H9 (cell line): ENCODE data around the gene SCN7A. TPM values are rescaled to one million over a fixed set of nuclear protein-coding genes. Genes with fewer than 3 reads are reported as not detected.
"Not testable (repeated sequence)": the region's sequence is repeated elsewhere in the genome, so short reads cannot be mapped to it uniquely, and the experiment has no call there.

ENCODE experiments used
- DNase-seq: peaks from one replicate; pipeline ENCODE4 v3.0.0-alpha.2; 2017
- H2AFZ ChIP-seq: one replicate; pipeline ENCODE4 v1.6.1; 2013; ENCODE audit warnings: mild to moderate bottlenecking, low read length, control low read depth, moderate library complexity
- H2AK5ac ChIP-seq: 2 replicates; pipeline ENCODE4 v1.6.1; 2013; ENCODE audit warnings: low read length, control low read depth, mixed read lengths; ENCODE audit not compliant: insufficient read length
- H2BK120ac ChIP-seq: one replicate; pipeline ENCODE4 v1.6.1; 2013; ENCODE audit warnings: low read depth, mild to moderate bottlenecking, low read length, control low read depth, inconsistent platforms; ENCODE audit not compliant: poor library complexity, severe bottlenecking
- H2BK12ac ChIP-seq: 2 replicates; pipeline ENCODE4 v1.6.1; 2013; ENCODE audit warnings: low read length, control low read depth, mixed read lengths, low read depth; ENCODE audit not compliant: insufficient read length
- H2BK15ac ChIP-seq: 2 replicates; pipeline ENCODE4 v1.6.1; 2013; ENCODE audit warnings: low read depth, low read length, control low read depth
- H2BK20ac ChIP-seq: one replicate; pipeline ENCODE4 v1.6.1; 2013; ENCODE audit warnings: low read depth, mild to moderate bottlenecking, low read length, control low read depth, inconsistent platforms; ENCODE audit not compliant: poor library complexity, severe bottlenecking
- H2BK5ac ChIP-seq: 2 replicates; pipeline ENCODE4 v1.6.1; 2013; ENCODE audit warnings: low read length, control low read depth, mixed read lengths; ENCODE audit not compliant: insufficient read length
- H3K14ac ChIP-seq: 2 replicates; pipeline ENCODE4 v1.6.1; 2013; ENCODE audit warnings: low read length, control low read depth; ENCODE audit not compliant: insufficient read depth
- H3K18ac ChIP-seq: 2 replicates; pipeline ENCODE4 v1.6.1; 2013; ENCODE audit warnings: low read depth, mild to moderate bottlenecking, mixed read lengths, low read length, control low read depth; ENCODE audit not compliant: insufficient read length
- H3K23ac ChIP-seq: 2 replicates; pipeline ENCODE4 v1.6.1; 2013; ENCODE audit warnings: low read length, control low read depth, mixed read lengths, low read depth; ENCODE audit not compliant: insufficient read length
- H3K23me2 ChIP-seq: 2 replicates; pipeline ENCODE4 v1.6.1; 2013; ENCODE audit warnings: low read depth, mild to moderate bottlenecking, mixed read lengths, low read length, control low read depth; ENCODE audit not compliant: insufficient read length, poor library complexity, severe bottlenecking
- H3K27ac ChIP-seq: 2 replicates; pipeline ENCODE4 v1.5.1; 2013; ENCODE audit warnings: low read length, control low read depth, mixed read lengths, low read depth; ENCODE audit not compliant: insufficient read length
- H3K27me3 ChIP-seq: 2 replicates; pipeline ENCODE4 v1.6.1; 2013; ENCODE audit warnings: low read length, control low read depth, inconsistent platforms; ENCODE audit not compliant: insufficient read depth
- H3K4ac ChIP-seq: 2 replicates; pipeline ENCODE4 v1.6.1; 2013; ENCODE audit warnings: low read depth, mild to moderate bottlenecking, control low read depth, inconsistent platforms, low read length, moderate library complexity
- H3K4me1 ChIP-seq: 2 replicates; pipeline ENCODE4 v1.6.1; 2013; ENCODE audit warnings: low read length, control low read depth, inconsistent platforms; ENCODE audit not compliant: insufficient read depth
- H3K4me2 ChIP-seq: 2 replicates; pipeline ENCODE4 v1.6.1; 2013; ENCODE audit warnings: low read length, control low read depth, mixed read lengths; ENCODE audit not compliant: insufficient read length, insufficient read depth
- H3K56ac ChIP-seq: 2 replicates; pipeline ENCODE4 v1.6.1; 2013; ENCODE audit warnings: low read depth, mild to moderate bottlenecking, mixed read lengths, low read length, control low read depth; ENCODE audit not compliant: insufficient read length
- H3K79me1 ChIP-seq: 2 replicates; pipeline ENCODE4 v1.6.1; 2013; ENCODE audit warnings: low read depth, mild to moderate bottlenecking, moderate library complexity, low read length, control low read depth, inconsistent platforms; ENCODE audit not compliant: insufficient read depth, poor library complexity, severe bottlenecking
- H3K79me2 ChIP-seq: 2 replicates; pipeline ENCODE4 v1.6.1; 2013; ENCODE audit warnings: low read length, control low read depth, inconsistent platforms; ENCODE audit not compliant: insufficient read depth
- H3K9ac ChIP-seq: 2 replicates; pipeline ENCODE4 v1.6.1; 2013; ENCODE audit warnings: low read length, control low read depth, mixed read lengths; ENCODE audit not compliant: insufficient read length; ENCODE audit errors: extremely low read depth
- H3K9me3 ChIP-seq: one replicate; pipeline ENCODE4 v1.6.1; 2013; ENCODE audit warnings: low read depth, low read length, inconsistent platforms; ENCODE audit not compliant: control insufficient read depth
- H3T11ph ChIP-seq: one replicate; pipeline ENCODE4 v1.6.1; 2013; ENCODE audit warnings: mild to moderate bottlenecking, low read length, control low read depth, inconsistent platforms
- H4K20me1 ChIP-seq: one replicate; pipeline ENCODE4 v1.6.1; 2013; ENCODE audit not compliant: control insufficient read depth, insufficient read length, insufficient read depth
- H4K5ac ChIP-seq: 2 replicates; pipeline ENCODE4 v1.6.1; 2013; ENCODE audit warnings: low read depth, mild to moderate bottlenecking, mixed read lengths, low read length, control low read depth; ENCODE audit not compliant: insufficient read length
- H4K8ac ChIP-seq: replicated peaks from 2 replicates; pipeline ENCODE4 v1.6.1; 2013; ENCODE audit warnings: low read length, control low read depth, mixed read lengths, low read depth; ENCODE audit not compliant: insufficient read length
- H4K91ac ChIP-seq: 2 replicates; pipeline ENCODE4 v1.6.1; 2013; ENCODE audit warnings: low read depth, mild to moderate bottlenecking, moderate library complexity, mixed read lengths, low read length, control low read depth; ENCODE audit not compliant: insufficient read length
- H3K27ac Mint-ChIP-seq, 3 experiments: 2 replicates in 2 of 3; 3 replicates in 1 of 3; pipeline ENCODE4 v1.8.0; 2020 to 2021; ENCODE audit warnings: mixed read lengths in 3 of 3, mild to moderate bottlenecking in 1 of 3, moderate library complexity in 1 of 3
- H3K27me3 Mint-ChIP-seq: 2 replicates; pipeline ENCODE4 v1.8.0; 2021; ENCODE audit warnings: low read depth, mild to moderate bottlenecking, moderate library complexity, mixed read lengths
- H3K36me3 Mint-ChIP-seq, 3 experiments: 2 replicates in 2 of 3; 3 replicates in 1 of 3; pipeline ENCODE4 v1.8.0; 2020 to 2021; ENCODE audit warnings: low read depth in 3 of 3, mixed read lengths in 3 of 3; ENCODE audit not compliant: insufficient read depth in 1 of 3
- H3K4me1 Mint-ChIP-seq, 2 experiments: 2 replicates each; pipeline ENCODE4 v1.8.0; 2020; ENCODE audit warnings: mixed read lengths in 2 of 2
- H3K4me3 Mint-ChIP-seq, 2 experiments: 2 replicates in 1 of 2; 3 replicates in 1 of 2; pipeline ENCODE4 v1.8.0; 2020 to 2021; ENCODE audit warnings: mild to moderate bottlenecking in 2 of 2, mixed read lengths in 2 of 2, moderate library complexity in 1 of 2
- H3K9me3 Mint-ChIP-seq, 2 experiments: 2 replicates in 1 of 2; 3 replicates in 1 of 2; pipeline ENCODE4 v1.8.0; 2020; ENCODE audit warnings: mild to moderate bottlenecking in 2 of 2, mixed read lengths in 2 of 2, moderate library complexity in 1 of 2
- WGBS: extraction: QIAGEN DNeasy Blood & Tissue Kit; methylation state at CpG from one replicate; pipeline ENCODE4 v1.1.7; 2013; ENCODE audit warnings: missing lambda C conversion rate, low lambda C conversion rate, mixed read lengths; ENCODE audit not compliant: insufficient read length; ENCODE audit errors: extremely low coverage; 5-methylcytosine and 5-hydroxymethylcytosine counted together
- total RNA-seq: library from RNA; stranded (reverse); gene quantifications from 2 replicates; pipeline ENCODE4 v1.2.1, GENCODE V29; 2021
- TF ChIP-seq, protein P1 (sequence below): fragments of 200-600 bp; sonication (generic); conservative IDR thresholded peaks from 3 replicates; pipeline ENCODE4 v1.8.0; 2021; ENCODE audit warnings: antibody characterized with exemption, mild to moderate bottlenecking

SCN7A gene
- total RNA-seq, 1 experiment from 2014 or later, result 0.07 TPM

DNA sequence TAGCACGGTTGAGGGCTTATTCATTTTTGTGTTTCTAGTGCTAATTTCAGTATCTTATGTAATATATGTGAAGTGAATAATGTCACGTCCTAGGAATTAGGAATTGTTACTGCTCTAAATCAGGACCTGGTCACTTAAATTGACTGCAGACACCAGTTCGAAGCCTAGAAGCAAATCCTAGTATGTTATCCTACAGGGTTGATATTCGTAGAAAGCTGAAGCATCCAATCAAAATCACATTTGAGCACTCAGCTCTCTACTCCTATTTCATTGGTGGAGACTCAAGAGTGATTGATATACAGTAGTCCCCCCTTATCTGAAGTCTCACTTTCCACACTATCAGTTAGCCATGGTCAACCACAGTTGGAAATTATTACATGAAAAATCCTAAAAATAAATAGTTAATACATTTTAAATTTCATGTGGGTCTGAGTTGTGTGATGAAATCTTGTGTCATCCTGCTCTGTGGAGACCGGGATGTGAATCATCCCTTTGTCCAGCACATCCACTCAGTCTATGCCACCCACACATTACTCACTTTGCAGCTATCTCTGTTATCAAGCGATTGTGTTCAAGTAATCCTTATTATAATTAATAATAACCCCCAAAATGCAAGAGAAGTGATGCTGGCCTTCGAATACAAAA is 83.1 kb downstream of the SCN7A start:
- Histone ChIP-seq H3K27me3 (no peaks in the 10 kb centered on the region), H4K8ac (no peak overlapping the region), H2BK120ac (no peak overlapping the region), H4K5ac (no peak overlapping the region), H2AFZ (no peak overlapping the region), H3K14ac (no peak overlapping the region), H4K91ac (no peak overlapping the region), H3K4ac (no peak overlapping the region), H3K9ac (no peak overlapping the region), H2BK20ac (no peak overlapping the region), H3K18ac (no peak overlapping the region), H4K20me1 (no peaks in the 10 kb centered on the region), H3K4me2 (no peak overlapping the region), H2BK12ac (no peak overlapping the region), H2BK15ac (no peak overlapping the region), H3K23ac (no peak overlapping the region), H2BK5ac (no peak overlapping the region), H3K9me3 (no peaks in the 10 kb centered on the region), H3K79me2 (no peaks in the 10 kb centered on the region), H3K79me1 (no peaks in the 10 kb centered on the region), H2AK5ac (no peak overlapping the region), H3K4me1 (no peaks in the 10 kb centered on the region), H3K56ac (no peak overlapping the region), H3K27ac (no peak overlapping the region), H3K23me2 (no peaks in the 10 kb centered on the region), H3T11ph (no peak overlapping the region)
- H3K36me3 Mint-ChIP-seq, result no peaks in the 10 kb centered on the region
- 0 out of 4 replicates have a peak, but pooled peaks cover 2% of the 10 kb centered on the region in 2 experiments for H3K4me1 Mint-ChIP-seq
- no peak for DNase-seq
- TF ChIP-seq, protein P1, sequence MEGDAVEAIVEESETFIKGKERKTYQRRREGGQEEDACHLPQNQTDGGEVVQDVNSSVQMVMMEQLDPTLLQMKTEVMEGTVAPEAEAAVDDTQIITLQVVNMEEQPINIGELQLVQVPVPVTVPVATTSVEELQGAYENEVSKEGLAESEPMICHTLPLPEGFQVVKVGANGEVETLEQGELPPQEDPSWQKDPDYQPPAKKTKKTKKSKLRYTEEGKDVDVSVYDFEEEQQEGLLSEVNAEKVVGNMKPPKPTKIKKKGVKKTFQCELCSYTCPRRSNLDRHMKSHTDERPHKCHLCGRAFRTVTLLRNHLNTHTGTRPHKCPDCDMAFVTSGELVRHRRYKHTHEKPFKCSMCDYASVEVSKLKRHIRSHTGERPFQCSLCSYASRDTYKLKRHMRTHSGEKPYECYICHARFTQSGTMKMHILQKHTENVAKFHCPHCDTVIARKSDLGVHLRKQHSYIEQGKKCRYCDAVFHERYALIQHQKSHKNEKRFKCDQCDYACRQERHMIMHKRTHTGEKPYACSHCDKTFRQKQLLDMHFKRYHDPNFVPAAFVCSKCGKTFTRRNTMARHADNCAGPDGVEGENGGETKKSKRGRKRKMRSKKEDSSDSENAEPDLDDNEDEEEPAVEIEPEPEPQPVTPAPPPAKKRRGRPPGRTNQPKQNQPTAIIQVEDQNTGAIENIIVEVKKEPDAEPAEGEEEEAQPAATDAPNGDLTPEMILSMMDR, result no peak
- no peak overlapping the region for H3K4me3 Mint-ChIP-seq
- H3K27ac Mint-ChIP-seq, result no peak overlapping the region
- WGBS, result no CpG with 5 or more reads among the region's 7 CpGs
- H3K27me3 Mint-ChIP-seq, result no peaks in the 10 kb centered on the region
- no peaks in the 10 kb centered on the region for H3K9me3 Mint-ChIP-seq

DNA sequence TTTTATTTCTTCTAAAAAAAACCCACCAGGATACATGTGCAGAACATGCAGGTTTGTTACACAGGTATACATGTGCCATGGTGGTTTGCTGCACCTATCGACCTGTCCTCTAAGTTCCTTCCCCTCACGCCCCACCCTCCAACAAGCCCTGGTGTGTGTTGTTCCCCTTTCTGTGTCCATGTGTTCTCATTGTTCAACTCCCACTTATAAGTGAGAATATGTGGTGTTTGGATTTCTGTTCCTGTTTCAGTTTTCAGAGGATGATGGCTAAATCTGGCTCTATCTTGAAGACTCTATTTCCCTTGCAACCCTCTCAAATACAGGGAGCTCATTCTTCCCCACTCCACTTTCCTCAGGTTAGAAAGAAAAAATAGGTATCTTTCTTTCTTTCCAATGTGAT is 86.3 kb downstream of the SCN7A start:
- H3T11ph ChIP-seq, DNase-seq, H3K23ac ChIP-seq, H3K79me2 ChIP-seq, H2BK15ac ChIP-seq, H3K56ac ChIP-seq, H3K9me3 Mint-ChIP-seq, H3K27ac ChIP-seq, H3K23me2 ChIP-seq, H4K91ac ChIP-seq, H3K18ac ChIP-seq, H3K14ac ChIP-seq, H3K4me2 ChIP-seq, H3K36me3 Mint-ChIP-seq, H3K27ac Mint-ChIP-seq, H4K8ac ChIP-seq, H2BK5ac ChIP-seq, H3K4me3 Mint-ChIP-seq, H3K4me1 ChIP-seq, H3K27me3 Mint-ChIP-seq, H4K5ac ChIP-seq, H4K20me1 ChIP-seq, H3K9me3 ChIP-seq, H2BK20ac ChIP-seq, H2BK120ac ChIP-seq, H3K79me1 ChIP-seq, H3K27me3 ChIP-seq, H2BK12ac ChIP-seq, H3K9ac ChIP-seq, H2AFZ ChIP-seq, H3K4me1 Mint-ChIP-seq, H2AK5ac ChIP-seq, H3K4ac ChIP-seq: not testable (repeated sequence)
- WGBS, result no CpG with 5 or more reads among the region's 2 CpGs
